GM23338 (cell line): ENCODE measurements around the gene SMG1. TPM values are rescaled to one million over a fixed set of nuclear protein-coding genes. Genes with fewer than 3 reads are reported as not detected.

Source experiments
- ATAC-seq: fragments of 200-7000 bp; cut with Tn5 transposase; 3 replicates; pipeline ENCODE4 v1.9.1; 2020
- DNase-seq: peaks from one replicate; pipeline ENCODE4 v3.0.0-alpha.2; 2015; ENCODE audit warnings: low spot score
- H2AFZ ChIP-seq: fragments of 200-600 bp; sonication (generic); 2 replicates; pipeline ENCODE4 v1.8.0; 2016; ENCODE audit warnings: antibody characterized with exemption, mild to moderate bottlenecking, moderate library complexity
- H3F3A ChIP-seq: fragments of 200-600 bp; sonication (generic); replicated peaks from 2 replicates; pipeline ENCODE4 v1.8.0; 2017; ENCODE audit warnings: antibody characterized with exemption, mixed run types, low read depth
- H3K27ac ChIP-seq: fragments of 200-600 bp; sonication (generic); 2 replicates; pipeline ENCODE4 v1.6.1; 2016; ENCODE audit warnings: low read depth
- H3K27me3 ChIP-seq: fragments of 200-600 bp; sonication (generic); 2 replicates; pipeline ENCODE4 v1.8.0; 2016; ENCODE audit warnings: mild to moderate bottlenecking, mixed run types, moderate library complexity; ENCODE audit not compliant: insufficient read depth
- H3K36me3 ChIP-seq: fragments of 200-600 bp; sonication (generic); 2 replicates; pipeline ENCODE4 v1.8.0; 2016; ENCODE audit warnings: mild to moderate bottlenecking; ENCODE audit not compliant: insufficient read depth
- H3K4me1 ChIP-seq: fragments of 200-600 bp; sonication (generic); 2 replicates; pipeline ENCODE4 v1.8.0; 2016; ENCODE audit warnings: mild to moderate bottlenecking, moderate library complexity; ENCODE audit not compliant: insufficient read depth
- H3K4me2 ChIP-seq: fragments of 200-600 bp; sonication (generic); 2 replicates; pipeline ENCODE4 v1.7.1; 2017; ENCODE audit warnings: mixed run types
- H3K4me3 ChIP-seq: fragments of 200-600 bp; sonication (generic); 2 replicates; pipeline ENCODE4 v1.6.1; 2016; ENCODE audit warnings: mixed run types
- H3K79me2 ChIP-seq: fragments of 200-600 bp; sonication (generic); replicated peaks from 2 replicates; pipeline ENCODE4 v1.8.0; 2017; ENCODE audit warnings: mild to moderate bottlenecking; ENCODE audit not compliant: insufficient read depth
- H3K9me2 ChIP-seq: fragments of 200-600 bp; sonication (generic); 2 replicates; pipeline ENCODE4 v1.8.0; 2017; ENCODE audit not compliant: insufficient read depth
- H4K20me1 ChIP-seq: fragments of 200-600 bp; sonication (generic); replicated peaks from 2 replicates; pipeline ENCODE4 v1.8.0; 2017; ENCODE audit warnings: mild to moderate bottlenecking; ENCODE audit not compliant: insufficient read depth
- H3K27ac Mint-ChIP-seq: 2 replicates; pipeline ENCODE4 v1.8.0; 2020; ENCODE audit warnings: inconsistent platforms, mild to moderate bottlenecking, moderate library complexity, mixed read lengths
- H3K27me3 Mint-ChIP-seq: 3 replicates; pipeline ENCODE4 v1.8.0; 2022; ENCODE audit warnings: low read depth, mild to moderate bottlenecking, moderate library complexity, mixed read lengths, inconsistent platforms; ENCODE audit not compliant: insufficient read depth, poor library complexity
- H3K36me3 Mint-ChIP-seq: 3 replicates; pipeline ENCODE4 v1.8.0; 2021; ENCODE audit warnings: low read depth, mild to moderate bottlenecking, inconsistent platforms, moderate library complexity, mixed read lengths
- H3K4me1 Mint-ChIP-seq: 3 replicates; pipeline ENCODE4 v1.8.0; 2020; ENCODE audit warnings: mild to moderate bottlenecking, inconsistent platforms, mixed read lengths
- H3K4me3 Mint-ChIP-seq: 3 replicates; pipeline ENCODE4 v1.8.0; 2021; ENCODE audit warnings: moderate library complexity, mild to moderate bottlenecking, inconsistent platforms, mixed read lengths
- H3K9me3 Mint-ChIP-seq: 3 replicates; pipeline ENCODE4 v1.8.0; 2020; ENCODE audit warnings: moderate library complexity, mild to moderate bottlenecking, inconsistent platforms, mixed read lengths
- CREB1 ChIP-seq: fragments of 250-450 bp; sonication (Bioruptor Pico); IDR thresholded peaks from 2 replicates; pipeline ENCODE4 v1.5.0; 2020; ENCODE audit warnings: low read depth, mild to moderate bottlenecking, moderate library complexity
- EZH2phosphoT487 ChIP-seq: fragments of 200-600 bp; sonication (generic); IDR thresholded peaks from one replicate; pipeline ENCODE4 v1.8.1; 2018; ENCODE audit warnings: antibody characterized with exemption; ENCODE audit not compliant: unreplicated experiment
- NANOG ChIP-seq: IDR thresholded peaks from 2 replicates; pipeline ENCODE4 v1.6.1; 2016; ENCODE audit warnings: antibody characterized with exemption, borderline replicate concordance
- ZNF114 ChIP-seq: fragments of 250-450 bp; sonication (Bioruptor Pico); IDR thresholded peaks from 2 replicates; pipeline ENCODE4 v1.5.0; 2020; ENCODE audit warnings: mild to moderate bottlenecking, moderate library complexity
- polyA plus RNA-seq: library from polyadenylated mRNA; unstranded; fragments of >200 nt; fragmentation: Nextera tagmentation; extraction: Ambion mirVana; gene quantifications from 2 replicates; pipeline ENCODE4 v1.2.1, GENCODE V29; 2016
- total RNA-seq: library from RNA; depleted of rRNA; stranded (reverse); fragments of >200 nt; shearing (Covaris generic); gene quantifications from 2 replicates; pipeline ENCODE4 v1.2.3, GENCODE V29; 2014
- TF ChIP-seq, protein P1 (sequence below): fragments of 250-450 bp; sonication (Bioruptor Pico); IDR thresholded peaks from 2 replicates; pipeline ENCODE4 v1.5.0; 2020; ENCODE audit warnings: mild to moderate bottlenecking, moderate library complexity
- TF ChIP-seq, protein P2 (sequence below): IDR thresholded peaks from 2 replicates; pipeline ENCODE4 v1.6.1; 2016; ENCODE audit warnings: antibody characterized with exemption
- TF ChIP-seq, protein P3 (sequence below): IDR thresholded peaks from one replicate; pipeline ENCODE4 v1.6.1; 2018; ENCODE audit warnings: antibody characterized with exemption; ENCODE audit not compliant: unreplicated experiment

Gene SMG1
- total and polyA plus RNA-seq, 2 experiments from 2014 or later = 18.6 to 119 TPM

GRCh38 chr16:18827890-18828289, 98.3 kb downstream of the SMG1 start:
- H3K27me3 ChIP-seq = no peaks in the 10 kb centered on the region
- peaks cover 39% of the 10 kb centered on the region for H3K36me3 ChIP-seq
- no peaks in the 10 kb centered on the region for H3K9me2 ChIP-seq
- H3K4me3 Mint-ChIP-seq = no peak overlapping the region
- no peak overlapping the region for H2AFZ ChIP-seq
- no peak overlapping the region for H3K4me3 ChIP-seq
- H3K36me3 Mint-ChIP-seq = peaks cover 48% of the 10 kb centered on the region
- DNase-seq (no peak), ATAC-seq (no peak)
- peaks cover 4% of the 10 kb centered on the region for H3K4me1 Mint-ChIP-seq
- H3K4me1 ChIP-seq = no peaks in the 10 kb centered on the region; the same call in 1 of the 2 replicates
- no peak overlapping the region for H3K4me2 ChIP-seq
- 0 out of 2 replicates have a peak, but pooled peaks cover 5% of the 10 kb centered on the region for H3F3A ChIP-seq
- H3K79me2 ChIP-seq = no peaks in the 10 kb centered on the region
- peak overlapping the region; percentile 23 for H3K27ac Mint-ChIP-seq
- no peaks in the 10 kb centered on the region for H3K9me3 Mint-ChIP-seq
- no peak overlapping the region for H3K27ac ChIP-seq
- peaks cover 5% of the 10 kb centered on the region for H4K20me1 ChIP-seq
- TF ChIP-seq, protein P1, sequence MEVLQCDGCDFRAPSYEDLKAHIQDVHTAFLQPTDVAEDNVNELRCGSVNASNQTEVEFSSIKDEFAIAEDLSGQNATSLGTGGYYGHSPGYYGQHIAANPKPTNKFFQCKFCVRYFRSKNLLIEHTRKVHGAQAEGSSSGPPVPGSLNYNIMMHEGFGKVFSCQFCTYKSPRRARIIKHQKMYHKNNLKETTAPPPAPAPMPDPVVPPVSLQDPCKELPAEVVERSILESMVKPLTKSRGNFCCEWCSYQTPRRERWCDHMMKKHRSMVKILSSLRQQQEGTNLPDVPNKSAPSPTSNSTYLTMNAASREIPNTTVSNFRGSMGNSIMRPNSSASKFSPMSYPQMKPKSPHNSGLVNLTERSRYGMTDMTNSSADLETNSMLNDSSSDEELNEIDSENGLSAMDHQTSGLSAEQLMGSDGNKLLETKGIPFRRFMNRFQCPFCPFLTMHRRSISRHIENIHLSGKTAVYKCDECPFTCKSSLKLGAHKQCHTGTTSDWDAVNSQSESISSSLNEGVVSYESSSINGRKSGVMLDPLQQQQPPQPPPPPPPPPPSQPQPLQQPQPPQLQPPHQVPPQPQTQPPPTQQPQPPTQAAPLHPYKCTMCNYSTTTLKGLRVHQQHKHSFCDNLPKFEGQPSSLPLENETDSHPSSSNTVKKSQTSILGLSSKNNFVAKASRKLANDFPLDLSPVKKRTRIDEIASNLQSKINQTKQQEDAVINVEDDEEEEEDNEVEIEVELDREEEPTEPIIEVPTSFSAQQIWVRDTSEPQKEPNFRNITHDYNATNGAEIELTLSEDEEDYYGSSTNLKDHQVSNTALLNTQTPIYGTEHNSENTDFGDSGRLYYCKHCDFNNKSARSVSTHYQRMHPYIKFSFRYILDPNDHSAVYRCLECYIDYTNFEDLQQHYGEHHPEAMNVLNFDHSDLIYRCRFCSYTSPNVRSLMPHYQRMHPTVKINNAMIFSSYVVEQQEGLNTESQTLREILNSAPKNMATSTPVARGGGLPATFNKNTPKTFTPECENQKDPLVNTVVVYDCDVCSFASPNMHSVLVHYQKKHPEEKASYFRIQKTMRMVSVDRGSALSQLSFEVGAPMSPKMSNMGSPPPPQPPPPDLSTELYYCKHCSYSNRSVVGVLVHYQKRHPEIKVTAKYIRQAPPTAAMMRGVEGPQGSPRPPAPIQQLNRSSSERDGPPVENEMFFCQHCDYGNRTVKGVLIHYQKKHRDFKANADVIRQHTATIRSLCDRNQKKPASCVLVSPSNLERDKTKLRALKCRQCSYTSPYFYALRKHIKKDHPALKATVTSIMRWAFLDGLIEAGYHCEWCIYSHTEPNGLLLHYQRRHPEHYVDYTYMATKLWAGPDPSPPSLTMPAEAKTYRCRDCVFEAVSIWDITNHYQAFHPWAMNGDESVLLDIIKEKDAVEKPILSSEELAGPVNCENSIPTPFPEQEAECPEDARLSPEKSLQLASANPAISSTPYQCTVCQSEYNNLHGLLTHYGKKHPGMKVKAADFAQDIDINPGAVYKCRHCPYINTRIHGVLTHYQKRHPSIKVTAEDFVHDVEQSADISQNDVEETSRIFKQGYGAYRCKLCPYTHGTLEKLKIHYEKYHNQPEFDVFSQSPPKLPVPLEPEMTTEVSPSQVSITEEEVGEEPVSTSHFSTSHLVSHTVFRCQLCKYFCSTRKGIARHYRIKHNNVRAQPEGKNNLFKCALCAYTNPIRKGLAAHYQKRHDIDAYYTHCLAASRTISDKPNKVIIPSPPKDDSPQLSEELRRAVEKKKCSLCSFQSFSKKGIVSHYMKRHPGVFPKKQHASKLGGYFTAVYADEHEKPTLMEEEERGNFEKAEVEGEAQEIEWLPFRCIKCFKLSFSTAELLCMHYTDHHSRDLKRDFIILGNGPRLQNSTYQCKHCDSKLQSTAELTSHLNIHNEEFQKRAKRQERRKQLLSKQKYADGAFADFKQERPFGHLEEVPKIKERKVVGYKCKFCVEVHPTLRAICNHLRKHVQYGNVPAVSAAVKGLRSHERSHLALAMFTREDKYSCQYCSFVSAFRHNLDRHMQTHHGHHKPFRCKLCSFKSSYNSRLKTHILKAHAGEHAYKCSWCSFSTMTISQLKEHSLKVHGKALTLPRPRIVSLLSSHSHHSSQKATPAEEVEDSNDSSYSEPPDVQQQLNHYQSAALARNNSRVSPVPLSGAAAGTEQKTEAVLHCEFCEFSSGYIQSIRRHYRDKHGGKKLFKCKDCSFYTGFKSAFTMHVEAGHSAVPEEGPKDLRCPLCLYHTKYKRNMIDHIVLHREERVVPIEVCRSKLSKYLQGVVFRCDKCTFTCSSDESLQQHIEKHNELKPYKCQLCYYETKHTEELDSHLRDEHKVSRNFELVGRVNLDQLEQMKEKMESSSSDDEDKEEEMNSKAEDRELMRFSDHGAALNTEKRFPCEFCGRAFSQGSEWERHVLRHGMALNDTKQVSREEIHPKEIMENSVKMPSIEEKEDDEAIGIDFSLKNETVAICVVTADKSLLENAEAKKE = no peak
- no peak for TF ChIP-seq EZH2phosphoT487
- no peak for TF ChIP-seq ZNF114 (CRISPR knock-in tag)
- no peak for TF ChIP-seq CREB1 (CRISPR knock-in tag)
- TF ChIP-seq, protein P2, sequence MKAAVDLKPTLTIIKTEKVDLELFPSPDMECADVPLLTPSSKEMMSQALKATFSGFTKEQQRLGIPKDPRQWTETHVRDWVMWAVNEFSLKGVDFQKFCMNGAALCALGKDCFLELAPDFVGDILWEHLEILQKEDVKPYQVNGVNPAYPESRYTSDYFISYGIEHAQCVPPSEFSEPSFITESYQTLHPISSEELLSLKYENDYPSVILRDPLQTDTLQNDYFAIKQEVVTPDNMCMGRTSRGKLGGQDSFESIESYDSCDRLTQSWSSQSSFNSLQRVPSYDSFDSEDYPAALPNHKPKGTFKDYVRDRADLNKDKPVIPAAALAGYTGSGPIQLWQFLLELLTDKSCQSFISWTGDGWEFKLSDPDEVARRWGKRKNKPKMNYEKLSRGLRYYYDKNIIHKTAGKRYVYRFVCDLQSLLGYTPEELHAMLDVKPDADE = no peak
- no peak for TF ChIP-seq NANOG
- TF ChIP-seq, protein P3, sequence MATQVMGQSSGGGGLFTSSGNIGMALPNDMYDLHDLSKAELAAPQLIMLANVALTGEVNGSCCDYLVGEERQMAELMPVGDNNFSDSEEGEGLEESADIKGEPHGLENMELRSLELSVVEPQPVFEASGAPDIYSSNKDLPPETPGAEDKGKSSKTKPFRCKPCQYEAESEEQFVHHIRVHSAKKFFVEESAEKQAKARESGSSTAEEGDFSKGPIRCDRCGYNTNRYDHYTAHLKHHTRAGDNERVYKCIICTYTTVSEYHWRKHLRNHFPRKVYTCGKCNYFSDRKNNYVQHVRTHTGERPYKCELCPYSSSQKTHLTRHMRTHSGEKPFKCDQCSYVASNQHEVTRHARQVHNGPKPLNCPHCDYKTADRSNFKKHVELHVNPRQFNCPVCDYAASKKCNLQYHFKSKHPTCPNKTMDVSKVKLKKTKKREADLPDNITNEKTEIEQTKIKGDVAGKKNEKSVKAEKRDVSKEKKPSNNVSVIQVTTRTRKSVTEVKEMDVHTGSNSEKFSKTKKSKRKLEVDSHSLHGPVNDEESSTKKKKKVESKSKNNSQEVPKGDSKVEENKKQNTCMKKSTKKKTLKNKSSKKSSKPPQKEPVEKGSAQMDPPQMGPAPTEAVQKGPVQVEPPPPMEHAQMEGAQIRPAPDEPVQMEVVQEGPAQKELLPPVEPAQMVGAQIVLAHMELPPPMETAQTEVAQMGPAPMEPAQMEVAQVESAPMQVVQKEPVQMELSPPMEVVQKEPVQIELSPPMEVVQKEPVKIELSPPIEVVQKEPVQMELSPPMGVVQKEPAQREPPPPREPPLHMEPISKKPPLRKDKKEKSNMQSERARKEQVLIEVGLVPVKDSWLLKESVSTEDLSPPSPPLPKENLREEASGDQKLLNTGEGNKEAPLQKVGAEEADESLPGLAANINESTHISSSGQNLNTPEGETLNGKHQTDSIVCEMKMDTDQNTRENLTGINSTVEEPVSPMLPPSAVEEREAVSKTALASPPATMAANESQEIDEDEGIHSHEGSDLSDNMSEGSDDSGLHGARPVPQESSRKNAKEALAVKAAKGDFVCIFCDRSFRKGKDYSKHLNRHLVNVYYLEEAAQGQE = no peak
- H3K27me3 Mint-ChIP-seq = peaks cover 7% of the 10 kb centered on the region
